PC-9 (cell line): ENCODE measurements around the gene PTCD3. TPM values are rescaled to one million over a fixed set of nuclear protein-coding genes. Genes with fewer than 3 reads are reported as not detected.

Source experiments
- BruUV-seq: library from RNA; stranded (reverse); fragments of 400-500 nt; replicated peaks from 2 replicates; lab custom pipeline; 2021; lab: Mats Ljungman, UMichigan
- CTCF ChIA-PET: fragments of 300-600 bp; sonication (Branson Sonifier 250); formaldehyde crosslinking; loops from one replicate; lab custom pipeline; 2022; ENCODE audit warnings: antibody characterized with exemption; lab: Charles Lee
- POLR2A ChIA-PET: fragments of 300-600 bp; sonication (Branson Sonifier 250); formaldehyde crosslinking; loops from one replicate; lab custom pipeline; 2022; ENCODE audit warnings: antibody characterized with exemption; ENCODE audit not compliant: unreplicated experiment; lab: Charles Lee
- DNase-seq, 2 experiments: peaks; one replicate each; pipeline versions ENCODE4 v3.0.0 to v3.0.0-alpha.2; 2015 to 2022; ENCODE audit warnings: mixed read lengths in 1 of 2
- H2AFZ ChIP-seq: fragments of 200-600 bp; sonication (generic); 2 replicates; pipeline ENCODE4 v1.8.1; 2017; ENCODE audit warnings: antibody characterized with exemption
- H3F3A ChIP-seq: fragments of 200-600 bp; sonication (generic); 2 replicates; pipeline ENCODE4 v1.8.1; 2017; ENCODE audit warnings: antibody characterized with exemption, mild to moderate bottlenecking, low read depth; ENCODE audit not compliant: insufficient read depth
- H3K27ac ChIP-seq: fragments of 200-600 bp; sonication (generic); 2 replicates; pipeline ENCODE4 v1.6.1; 2016; ENCODE audit warnings: mixed run types
- H3K27me3 ChIP-seq: fragments of 200-600 bp; sonication (generic); 2 replicates; pipeline ENCODE4 v1.6.1; 2016; ENCODE audit warnings: low read depth, mixed run types; ENCODE audit not compliant: insufficient read depth
- H3K36me3 ChIP-seq: fragments of 200-600 bp; sonication (generic); 2 replicates; pipeline ENCODE4 v1.6.1; 2016; ENCODE audit warnings: low read depth, mixed run types
- H3K4me1 ChIP-seq: fragments of 200-600 bp; sonication (generic); replicated peaks from 2 replicates; pipeline ENCODE4 v1.6.1; 2016; ENCODE audit warnings: mixed run types; ENCODE audit not compliant: insufficient read depth
- H3K4me2 ChIP-seq: fragments of 200-600 bp; sonication (generic); 2 replicates; pipeline ENCODE4 v1.6.1; 2017; ENCODE audit warnings: mixed run types
- H3K4me3 ChIP-seq: fragments of 200-600 bp; sonication (generic); 2 replicates; pipeline ENCODE4 v1.6.1; 2016; ENCODE audit warnings: mixed run types
- H3K79me2 ChIP-seq: fragments of 200-600 bp; sonication (generic); 2 replicates; pipeline ENCODE4 v1.6.1; 2017; ENCODE audit warnings: low read depth, mixed run types
- H3K9me2 ChIP-seq: fragments of 200-600 bp; sonication (generic); 2 replicates; pipeline ENCODE4 v1.8.1; 2017; ENCODE audit warnings: mild to moderate bottlenecking; ENCODE audit not compliant: insufficient read depth
- H3K9me3 ChIP-seq: fragments of 200-600 bp; sonication (generic); 2 replicates; pipeline ENCODE4 v1.8.1; 2016; ENCODE audit warnings: low read depth; ENCODE audit not compliant: insufficient read depth
- H4K20me1 ChIP-seq: fragments of 200-600 bp; sonication (generic); 2 replicates; pipeline ENCODE4 v1.8.1; 2017; ENCODE audit not compliant: insufficient read depth
- EZH2 ChIP-seq: fragments of 200-600 bp; sonication (generic); IDR thresholded peaks from 2 replicates; pipeline ENCODE4 v1.8.0; 2017; ENCODE audit warnings: antibody characterized with exemption, low read depth
- intact Hi-C: fragments of 100-400 bp; cut with micrococcal nuclease; formaldehyde crosslinking; loops from one replicate; pipeline ENCODE4 v1.10.0; 2022; ENCODE audit not compliant: unreplicated experiment
- total RNA-seq: library from RNA; stranded (reverse); gene quantifications from 2 replicates; pipeline ENCODE4 v1.2.3, GENCODE V29; 2021
- TF ChIP-seq, protein P1 (sequence below): fragments of 200-600 bp; sonication (generic); conservative IDR thresholded peaks from 2 replicates; pipeline ENCODE4 v1.6.1; 2017; ENCODE audit warnings: mixed run types, antibody characterized with exemption, mild to moderate bottlenecking, moderate library complexity

Gene PTCD3
- total RNA-seq, 1 experiment from 2014 or later: 82.7 TPM

DNA sequence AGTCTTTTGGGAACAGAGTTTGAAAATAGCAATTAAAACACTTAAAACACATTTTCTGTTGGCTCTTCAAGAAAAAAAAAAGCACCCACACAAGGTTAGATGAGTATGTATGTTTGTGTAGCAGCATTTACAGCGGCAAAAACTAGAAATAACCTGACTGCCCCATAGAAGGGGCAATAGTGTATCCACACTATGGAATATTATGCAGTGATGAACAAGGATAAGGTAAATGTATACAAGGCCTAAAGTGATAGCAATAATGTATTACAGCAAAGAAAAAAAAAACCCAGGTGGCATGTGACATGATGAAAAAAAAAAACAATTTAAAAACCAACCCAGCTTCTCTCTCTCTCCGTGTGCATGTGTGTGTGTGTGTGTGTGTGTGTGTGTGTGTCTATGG is 35.2 kb upstream of the PTCD3 start:
- BruUV-seq: no TSS peak
- H2AFZ ChIP-seq: no peak overlapping the region
- no peak overlapping the region for H3K27ac ChIP-seq
- POLR2A ChIA-PET: no interaction called here
- no peak overlapping the region for H3K4me2 ChIP-seq
- no peak for TF ChIP-seq EZH2
- TF ChIP-seq, protein P1, sequence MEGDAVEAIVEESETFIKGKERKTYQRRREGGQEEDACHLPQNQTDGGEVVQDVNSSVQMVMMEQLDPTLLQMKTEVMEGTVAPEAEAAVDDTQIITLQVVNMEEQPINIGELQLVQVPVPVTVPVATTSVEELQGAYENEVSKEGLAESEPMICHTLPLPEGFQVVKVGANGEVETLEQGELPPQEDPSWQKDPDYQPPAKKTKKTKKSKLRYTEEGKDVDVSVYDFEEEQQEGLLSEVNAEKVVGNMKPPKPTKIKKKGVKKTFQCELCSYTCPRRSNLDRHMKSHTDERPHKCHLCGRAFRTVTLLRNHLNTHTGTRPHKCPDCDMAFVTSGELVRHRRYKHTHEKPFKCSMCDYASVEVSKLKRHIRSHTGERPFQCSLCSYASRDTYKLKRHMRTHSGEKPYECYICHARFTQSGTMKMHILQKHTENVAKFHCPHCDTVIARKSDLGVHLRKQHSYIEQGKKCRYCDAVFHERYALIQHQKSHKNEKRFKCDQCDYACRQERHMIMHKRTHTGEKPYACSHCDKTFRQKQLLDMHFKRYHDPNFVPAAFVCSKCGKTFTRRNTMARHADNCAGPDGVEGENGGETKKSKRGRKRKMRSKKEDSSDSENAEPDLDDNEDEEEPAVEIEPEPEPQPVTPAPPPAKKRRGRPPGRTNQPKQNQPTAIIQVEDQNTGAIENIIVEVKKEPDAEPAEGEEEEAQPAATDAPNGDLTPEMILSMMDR: no peak
- peaks cover 34% of the 10 kb centered on the region for H3K36me3 ChIP-seq
- peaks cover 16% of the 10 kb centered on the region for H3F3A ChIP-seq
- no peaks in the 10 kb centered on the region for H3K9me2 ChIP-seq
- DNase-seq: no peak
- H3K4me3 ChIP-seq: no peak overlapping the region
- no peaks in the 10 kb centered on the region for H3K4me1 ChIP-seq
- H3K27me3 ChIP-seq: no peaks in the 10 kb centered on the region
- H3K79me2 ChIP-seq: 0 out of 2 replicates have a peak, but pooled peaks cover 4% of the 10 kb centered on the region
- intact Hi-C loops: no loop called here
- no peaks in the 10 kb centered on the region for H3K9me3 ChIP-seq
- CTCF ChIA-PET: no interaction called here
- no peaks in the 10 kb centered on the region for H4K20me1 ChIP-seq

DNA sequence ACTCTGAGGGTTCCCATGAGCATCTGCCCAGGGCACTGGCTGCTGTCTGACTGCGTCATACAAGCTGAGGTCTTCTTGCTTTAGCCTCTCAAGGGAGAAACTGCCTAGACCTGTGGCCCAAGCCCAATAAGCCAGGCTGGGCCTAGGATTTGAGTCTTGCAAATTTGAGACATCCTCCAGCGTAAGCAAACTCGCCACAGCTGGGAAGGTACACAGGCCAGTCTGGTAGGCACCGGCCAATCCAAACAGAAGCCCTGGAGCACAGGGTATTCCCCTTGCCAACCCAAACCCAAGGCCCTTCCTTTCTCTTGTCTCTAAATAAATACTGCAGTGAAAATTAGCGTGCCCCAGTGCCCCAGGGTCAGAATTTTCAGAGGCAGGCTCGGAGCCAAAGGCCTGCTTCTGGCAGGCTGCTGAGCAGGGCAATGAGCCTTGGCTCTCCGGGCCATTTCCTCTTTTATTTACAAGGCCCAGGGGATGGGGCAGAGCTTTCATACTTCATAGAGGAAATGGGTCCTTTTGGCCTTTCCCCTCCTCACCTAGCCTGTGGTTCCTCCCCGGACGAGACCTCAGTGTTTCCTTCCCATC is 33.7 kb upstream of the PTCD3 start:
- no peak overlapping the region for H3K4me3 ChIP-seq
- H4K20me1 ChIP-seq: no peaks in the 10 kb centered on the region
- H3K4me1 ChIP-seq: no peaks in the 10 kb centered on the region
- H3K79me2 ChIP-seq: no peaks in the 10 kb centered on the region
- H2AFZ ChIP-seq: no peak overlapping the region
- CTCF ChIA-PET: interaction anchor here (0.7 kb wide), 1 partner anchor 8 kb away, joined by 4 read pairs; no protein-coding TSS in a partner anchor
- TF ChIP-seq EZH2: no peak
- TF ChIP-seq, protein P1: no peak
- H3F3A ChIP-seq: peaks cover 11% of the 10 kb centered on the region
- H3K36me3 ChIP-seq: peaks cover 21% of the 10 kb centered on the region
- 0 out of 2 replicates have a peak overlapping the region, but pooled peaks have one; percentile 19 for H3K27ac ChIP-seq
- no peaks in the 10 kb centered on the region for H3K27me3 ChIP-seq
- DNase-seq: peak in 1 of 2 experiments; percentile 61
- H3K9me3 ChIP-seq: no peaks in the 10 kb centered on the region
- intact Hi-C loops: no loop called here
- POLR2A ChIA-PET: no interaction called here
- H3K9me2 ChIP-seq: no peaks in the 10 kb centered on the region
- H3K4me2 ChIP-seq: no peak overlapping the region
- BruUV-seq: no TSS peak

DNA sequence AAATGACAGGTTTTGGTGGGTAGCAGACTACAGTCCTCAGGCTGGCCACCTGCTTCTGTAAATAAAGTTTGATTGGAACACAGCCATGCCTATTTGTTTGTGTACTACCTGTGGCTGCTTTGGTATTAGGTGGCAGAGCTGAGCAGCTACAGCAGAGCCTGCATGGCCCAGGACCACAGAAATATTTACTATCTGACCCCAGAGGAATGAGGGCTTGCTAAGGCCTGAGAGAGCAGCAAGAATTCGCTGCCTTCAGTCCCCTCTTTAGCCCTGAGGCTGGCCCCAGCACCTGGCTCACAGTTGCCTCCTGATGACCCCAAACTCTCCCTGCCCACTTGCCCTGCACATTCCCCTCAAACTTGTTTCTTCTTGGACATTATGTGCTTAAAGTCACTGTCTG is 32.8 kb upstream of the PTCD3 start:
- no peaks in the 10 kb centered on the region for H4K20me1 ChIP-seq
- no peak overlapping the region for H2AFZ ChIP-seq
- H3K79me2 ChIP-seq: no peaks in the 10 kb centered on the region
- intact Hi-C loops: no loop called here
- no peak overlapping the region for H3K4me2 ChIP-seq
- H3K36me3 ChIP-seq: peaks cover 23% of the 10 kb centered on the region
- no peaks in the 10 kb centered on the region for H3K9me2 ChIP-seq
- TF ChIP-seq, protein P1: no peak
- TF ChIP-seq EZH2: no peak
- H3K4me3 ChIP-seq: no peak overlapping the region
- POLR2A ChIA-PET: no interaction called here
- no TSS peak for BruUV-seq
- no peaks in the 10 kb centered on the region for H3K9me3 ChIP-seq
- no peaks in the 10 kb centered on the region for H3K4me1 ChIP-seq
- peak in 1 of 2 experiments; percentile 55 for DNase-seq
- no peak overlapping the region for H3K27ac ChIP-seq
- H3F3A ChIP-seq: peaks cover 10% of the 10 kb centered on the region; the same call in 1 of the 2 replicates
- no peaks in the 10 kb centered on the region for H3K27me3 ChIP-seq
- CTCF ChIA-PET: interaction anchor here (0.7 kb wide), 1 partner anchor 9 kb away, joined by 4 read pairs; no protein-coding TSS in a partner anchor
